ENCODE measurements around the gene SH3PXD2A.

DNA sequence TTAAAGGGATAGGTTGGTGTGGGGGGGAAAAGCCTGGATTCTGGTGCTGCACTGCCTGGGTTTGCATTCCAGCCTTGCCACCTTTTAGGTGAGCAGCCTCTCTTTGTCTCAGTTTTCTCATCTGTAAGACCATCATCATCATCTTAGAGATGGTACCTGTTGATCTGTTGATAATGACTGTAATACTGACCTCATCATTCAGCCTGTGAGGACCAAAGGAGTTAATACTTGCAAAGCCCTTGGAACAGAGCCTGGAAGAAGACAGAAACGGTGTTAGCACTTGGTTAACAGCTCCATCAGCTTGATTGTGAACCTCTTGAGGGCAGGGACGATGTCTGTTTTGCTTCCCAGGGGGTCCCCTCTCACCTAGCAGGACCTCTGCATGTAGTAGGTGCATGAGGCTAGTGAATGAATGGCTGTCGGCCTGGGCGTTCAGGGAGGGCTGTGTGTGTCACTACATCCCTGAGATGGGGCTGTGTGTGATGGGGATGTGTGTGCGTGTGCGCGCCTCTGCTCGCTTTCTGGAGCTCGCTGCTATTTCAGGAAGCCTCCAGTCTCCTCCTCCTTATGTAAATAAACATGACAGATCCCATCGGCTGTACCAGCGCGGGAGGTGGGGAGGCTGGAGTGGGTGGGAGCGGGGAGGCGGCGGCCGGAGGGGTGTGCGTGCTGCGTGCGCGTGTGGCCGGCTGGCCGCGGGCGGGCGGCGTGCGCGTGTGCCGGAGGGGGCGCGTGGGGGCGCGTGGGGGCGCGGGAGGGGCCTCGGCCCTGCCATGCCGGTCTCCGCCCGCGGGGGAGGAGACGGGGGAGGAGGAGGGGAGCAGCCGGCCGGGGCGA lies 300.7 kb downstream of the SH3PXD2A start:
- no peak for TF ChIP-seq POLR2A (IDR thresholded peaks at IDR 0.05; ENCODE audit: low read length)
- no peak for TF ChIP-seq GATA1 (IDR thresholded peaks at IDR 0.05; ENCODE audit: low read depth, low read length)
